Peyer's patch (tissue), 4 donors: ENCODE results near the gene TTBK2.

ENCODE experiments used
- CTCF ChIP-seq, 6 experiments: fragments of 450-650 bp in 4 of 6; fragments of 200-600 bp in 2 of 6; sonication (generic) in 1 of 6; IDR thresholded peaks; one replicate each; pipeline ENCODE4 v1.5.1; 2017 to 2019; ENCODE audit warnings: antibody characterized with exemption in 6 of 6, mild to moderate bottlenecking in 3 of 6, moderate library complexity in 1 of 6
- POLR2A ChIP-seq, 2 donors: fragments of 450-650 bp; IDR thresholded peaks; one replicate each; pipeline ENCODE4 v1.5.1; 2017; ENCODE audit warnings: antibody characterized with exemption in 2 of 2, mild to moderate bottlenecking in 2 of 2, moderate library complexity in 2 of 2

- TF ChIP-seq CTCF (IDR thresholded peaks at IDR 0.05) (no peak), POLR2A (IDR thresholded peaks at IDR 0.05) (no peak)
These were observed 111.7 kb downstream of the TTBK2 start for GRCh38 chr15:42808913-42809312.
